B cell (primary cell): Measurements from ENCODE around the gene KRT75. TPM values are rescaled to one million over a fixed set of nuclear protein-coding genes. Genes with fewer than 3 reads are reported as not detected.

ENCODE experiments used
- ATAC-seq: fragments of 200-7000 bp; cut with Tn5 transposase; one replicate; pipeline ENCODE4 v1.10.0; 2021; ENCODE audit warnings: low read depth, mild to moderate bottlenecking, moderate number of reproducible peaks, moderate library complexity
- CTCF ChIA-PET: fragments of 350-600 bp; sonication (Branson Sonifier 250); formaldehyde crosslinking; loops from one replicate; lab custom pipeline; 2021; ENCODE audit warnings: antibody characterized with exemption, inconsistent platforms; lab: Charles Lee
- POLR2A ChIA-PET: fragments of 350-600 bp; sonication (Branson Sonifier 250); formaldehyde crosslinking; loops from one replicate; lab custom pipeline; 2021; ENCODE audit warnings: antibody characterized with exemption; lab: Charles Lee
- DNase-seq: peaks from one replicate; pipeline ENCODE4 v3.0.0; 2013
- H2AFZ ChIP-seq: 2 replicates; pipeline ENCODE4 v1.6.1; 2012; ENCODE audit warnings: mild to moderate bottlenecking, low read depth, low read length; ENCODE audit not compliant: insufficient read depth, poor library complexity, severe bottlenecking
- H3K27ac ChIP-seq, 2 donors: 1 replicate in 1 of 2; 2 replicates in 1 of 2; pipeline ENCODE4 v1.5.1; 2012 to 2013; ENCODE audit warnings: low read length in 2 of 2, mild to moderate bottlenecking in 2 of 2, moderate library complexity in 1 of 2
- H3K27me3 ChIP-seq, 4 experiments: fragments of 200-600 bp in 1 of 4; sonication (generic) in 1 of 4; replicated peaks in 1 of 4; 1 replicate in 2 of 4; 2 replicates in 2 of 4; pipeline versions ENCODE4 v1.6.1 to v1.7.0; 2013 to 2016; ENCODE audit warnings: low read length in 3 of 4, mild to moderate bottlenecking in 2 of 4, mixed read lengths in 1 of 4, moderate library complexity in 1 of 4; ENCODE audit not compliant: insufficient read depth in 4 of 4, control insufficient read depth in 3 of 4; ENCODE audit errors: control extremely low read depth in 1 of 4
- H3K36me3 ChIP-seq, 2 experiments: replicated peaks in 1 of 2; 1 replicate in 1 of 2; 2 replicates in 1 of 2; pipeline versions ENCODE4 v1.6.1 to v1.7.1; 2013; ENCODE audit warnings: low read length in 1 of 2; ENCODE audit not compliant: insufficient read depth in 2 of 2, control insufficient read depth in 1 of 2; ENCODE audit errors: control extremely low read depth in 1 of 2, extremely low read depth in 1 of 2
- H3K4me1 ChIP-seq, 2 donors: fragments of 200-600 bp in 1 of 2; sonication (generic) in 1 of 2; 1 replicate in 1 of 2; 2 replicates in 1 of 2; pipeline versions ENCODE4 v1.5.1 to v1.6.1; 2013 to 2017; ENCODE audit warnings: low read length in 2 of 2; ENCODE audit not compliant: control insufficient read depth in 2 of 2, insufficient read depth in 2 of 2
- H3K4me2 ChIP-seq: replicated peaks from 2 replicates; pipeline ENCODE3; 2012; ENCODE audit warnings: mild to moderate bottlenecking, low read depth, low read length; ENCODE audit not compliant: poor library complexity, severe bottlenecking
- H3K4me3 ChIP-seq, 5 experiments: fragments of 200-600 bp in 1 of 5; sonication (generic) in 1 of 5; 1 replicate in 3 of 5; 2 replicates in 2 of 5; pipeline versions ENCODE4 v1.5.1 to v1.7.0; 2011 to 2016; ENCODE audit warnings: low read length in 4 of 5, mild to moderate bottlenecking in 4 of 5, low read depth in 2 of 5, control low read depth in 1 of 5, moderate library complexity in 1 of 5; ENCODE audit not compliant: insufficient read depth in 1 of 5; ENCODE audit errors: control extremely low read depth in 1 of 5, extremely low read depth in 1 of 5
- H3K79me2 ChIP-seq: fragments of 200-600 bp; sonication (generic); one replicate; pipeline ENCODE4 v1.6.0; 2016; ENCODE audit warnings: low read length; ENCODE audit not compliant: control insufficient read depth, insufficient read depth
- H3K9ac ChIP-seq: fragments of 200-600 bp; sonication (generic); 2 replicates; pipeline ENCODE4 v1.6.1; 2017; ENCODE audit warnings: mild to moderate bottlenecking, low read length, moderate library complexity
- H3K9me3 ChIP-seq, 3 donors: one replicate each; pipeline versions ENCODE4 v1.6.1 to v1.7.1; 2013; ENCODE audit warnings: low read length in 2 of 3; ENCODE audit not compliant: control insufficient read depth in 2 of 3, insufficient read depth in 1 of 3; ENCODE audit errors: control extremely low read depth in 1 of 3
- H4K20me1 ChIP-seq: 2 replicates; pipeline ENCODE4 v1.6.0; 2012; ENCODE audit warnings: mild to moderate bottlenecking, low read length; ENCODE audit not compliant: insufficient read depth, control insufficient read depth, poor library complexity, severe bottlenecking
- H3K27ac Mint-ChIP-seq: one replicate; pipeline ENCODE4 v1.8.0; 2021; ENCODE audit warnings: mixed read lengths
- H3K27me3 Mint-ChIP-seq: one replicate; pipeline ENCODE4 v1.8.0; 2021; ENCODE audit warnings: mixed read lengths
- H3K4me1 Mint-ChIP-seq: one replicate; pipeline ENCODE4 v1.8.0; 2021; ENCODE audit warnings: mixed read lengths
- H3K4me3 Mint-ChIP-seq: one replicate; pipeline ENCODE4 v1.8.0; 2021; ENCODE audit warnings: mixed read lengths
- H3K9me3 Mint-ChIP-seq: one replicate; pipeline ENCODE4 v1.8.0; 2022; ENCODE audit warnings: mixed read lengths; ENCODE audit not compliant: insufficient read depth
- CTCF ChIP-seq: fragments of 200-600 bp; IDR thresholded peaks from one replicate; pipeline ENCODE4 v1.8.0; 2022; ENCODE audit warnings: antibody characterized with exemption, mild to moderate bottlenecking
- EZH2 ChIP-seq: IDR thresholded peaks from 2 replicates; pipeline ENCODE4 v1.6.1; 2012; ENCODE audit warnings: borderline replicate concordance, low read depth, mild to moderate bottlenecking, moderate library complexity, low read length; ENCODE audit not compliant: insufficient read depth, poor library complexity, severe bottlenecking
- WGBS: methylation state at CpG from one replicate; pipeline ENCODE4 v1.1.5; 2013; ENCODE audit warnings: missing lambda C conversion rate; ENCODE audit not compliant: insufficient coverage; 5-methylcytosine and 5-hydroxymethylcytosine counted together
- intact Hi-C: fragments of 100-400 bp; cut with micrococcal nuclease; formaldehyde crosslinking; loops from one replicate; pipeline ENCODE4 v1.10.0; 2022
- polyA plus RNA-seq: library from polyadenylated mRNA; depleted of rRNA; stranded (reverse); fragments of >200 nt; gene quantifications from 2 replicates; pipeline ENCODE4 v1.2.3, GENCODE V29; 2012
- total RNA-seq, 2 donors: library from RNA; stranded (reverse); fragments of 120-200 nt in 1 of 2; gene quantifications; 1 replicate in 1 of 2; 2 replicates in 1 of 2; pipeline versions ENCODE4 v1.2.3 to v1.2.4, GENCODE V29; 2013 to 2022

KRT75 gene
- total and polyA plus RNA-seq, 2 donors (not counting 1 experiment from before 2014, with no cell fraction given) = not detected

- H3K4me2 ChIP-seq = no peak overlapping the region
- Mint-ChIP-seq H3K4me3 (no peak overlapping the region), H3K27ac (no peak overlapping the region), H3K9me3 (no peaks in the 10 kb centered on the region), H3K27me3 (peaks cover 12% of the 10 kb centered on the region), H3K4me1 (no peaks in the 10 kb centered on the region)
- H3K36me3 ChIP-seq = no peaks in the 10 kb centered on the region
- no peak overlapping the region for H3K27ac ChIP-seq
- intact Hi-C loops = no loop called here
- peaks cover 0 to 3% (median 0%) of the 10 kb centered on the region in 4 experiments for H3K27me3 ChIP-seq
- H3K4me1 ChIP-seq = no peaks in the 10 kb centered on the region
- ATAC-seq (no peak), DNase-seq (no peak)
- WGBS = 67% methylated on average over 4 of the region's 4 CpGs
- no peaks in the 10 kb centered on the region for H3K9me3 ChIP-seq
- ChIA-PET CTCF (no interaction called here), POLR2A (no interaction called here)
- TF ChIP-seq CTCF (no peak), EZH2 (no peak)
- no peaks in the 10 kb centered on the region for H3K79me2 ChIP-seq
- H4K20me1 ChIP-seq = no peaks in the 10 kb centered on the region
- H3K9ac ChIP-seq = no peak overlapping the region
- no peak overlapping the region for H2AFZ ChIP-seq
- H3K4me3 ChIP-seq = no peak overlapping the region
Measured at GRCh38 chr12:52401926-52402325, 32.2 kb downstream of the KRT75 start.

GRCh38 chr12:52401526-52401925 lies 32.6 kb downstream of the KRT75 start:
- Histone ChIP-seq H3K4me2 (no peak overlapping the region), H3K27ac (no peak overlapping the region), H3K9ac (no peak overlapping the region), H3K9me3 (no peaks in the 10 kb centered on the region), H3K79me2 (no peaks in the 10 kb centered on the region), H3K36me3 (no peaks in the 10 kb centered on the region), H2AFZ (no peak overlapping the region), H3K4me3 (no peak overlapping the region), H3K27me3 (peaks cover 0 to 3% (median 0%) of the 10 kb centered on the region in 4 experiments), H4K20me1 (no peaks in the 10 kb centered on the region), H3K4me1 (no peaks in the 10 kb centered on the region)
- DNase-seq (no peak), ATAC-seq (no peak)
- Mint-ChIP-seq H3K9me3 (no peaks in the 10 kb centered on the region), H3K4me1 (no peaks in the 10 kb centered on the region), H3K27ac (no peak overlapping the region), H3K4me3 (no peak overlapping the region), H3K27me3 (peaks cover 12% of the 10 kb centered on the region)
- 83% methylated on average over 5 of the region's 5 CpGs for WGBS
- TF ChIP-seq CTCF (no peak), EZH2 (no peak)
- POLR2A ChIA-PET = no interaction called here
- CTCF ChIA-PET = no interaction called here
- intact Hi-C loops = no loop called here
